Measurements from ENCODE around the gene ISM2.

ISM2 gene

GRCh38 chr14:77505031-77505430, 6.4 kb upstream of the ISM2 start:
- no peak for DNase-seq

- DNase-seq: no peak
Measured at GRCh38 chr14:77503138-77503537, 4.5 kb upstream of the ISM2 start.

GRCh38 chr14:77502109-77502782, 3.6 kb upstream of the ISM2 start:
- DNase-seq: no peak

- no peak for DNase-seq
Measured at GRCh38 chr14:77498984-77499527, 440 bp upstream of the ISM2 start.

GRCh38 chr14:77495334-77495733, 3.3 kb downstream of the ISM2 start:
- DNase-seq: no peak

GRCh38 chr14:77491056-77491455, 7.6 kb downstream of the ISM2 start:
- DNase-seq: no peak

- DNase-seq: no peak
Measured at GRCh38 chr14:77490347-77490986, 8.1 kb downstream of the ISM2 start.

- no peak for DNase-seq
Measured at GRCh38 chr14:77489041-77489440, 9.6 kb downstream of the ISM2 start.

- DNase-seq: no peak
Measured at GRCh38 chr14:77488558-77488957, 10.1 kb downstream of the ISM2 start.

GRCh38 chr14:77485901-77486678, 12.5 kb downstream of the ISM2 start:
- no peak for DNase-seq

GRCh38 chr14:77485256-77485655, 13.4 kb downstream of the ISM2 start:
- no peak for DNase-seq

GRCh38 chr14:77482422-77482821, 16.2 kb downstream of the ISM2 start:
- DNase-seq: no peak

GRCh38 chr14:77478796-77479195, 19.8 kb downstream of the ISM2 start:
- no peak for DNase-seq

- no peak for DNase-seq
Measured at GRCh38 chr14:77478029-77478428, 20.6 kb downstream of the ISM2 start.

- no peak for DNase-seq
Measured at GRCh38 chr14:77475432-77476115, 23.0 kb downstream of the ISM2 start.

- DNase-seq: no peak
Measured at GRCh38 chr14:77474479-77475177, 24.0 kb downstream of the ISM2 start.

GRCh38 chr14:77473921-77474320, 24.7 kb downstream of the ISM2 start:
- no peak for DNase-seq

- no peak for DNase-seq
Measured at GRCh38 chr14:77470224-77470870, 28.3 kb downstream of the ISM2 start.

GRCh38 chr14:77469539-77469938, 29.1 kb downstream of the ISM2 start:
- no peak for DNase-seq

GRCh38 chr14:77469067-77469505, 29.5 kb downstream of the ISM2 start:
- DNase-seq: no peak

GRCh38 chr14:77467801-77468200, 30.8 kb downstream of the ISM2 start:
- DNase-seq: no peak
